ENCODE data around the gene NEK2. TPM values are rescaled to one million over a fixed set of nuclear protein-coding genes. Genes with fewer than 3 reads are reported as not detected.

NEK2 gene
- polyA plus RNA-seq, 1 donor = 25.4 TPM

Other genes with a start within 250 kb of the NEK2 start
- 0.38 TPM for gene RD3, start 183.5 kb downstream of the NEK2 start, polyA plus RNA-seq (ENCODE audit: insufficient read length)
- gene SLC30A1, start 96.5 kb downstream of the NEK2 start, polyA plus RNA-seq (ENCODE audit: insufficient read length) = 36.6 TPM
- gene LPGAT1, start 155.1 kb upstream of the NEK2 start, polyA plus RNA-seq (ENCODE audit: insufficient read length) = 36.4 TPM

All from left kidney (tissue), 1 donor.